ENCODE data around the gene CTAG1B.
"Not testable (repeated sequence)": the region's sequence is repeated elsewhere in the genome, so short reads cannot be mapped to it uniquely, and the experiment has no call there.

GRCh38 chrX:154607976-154608375 is 11.1 kb downstream of the CTAG1B start:
- not testable (repeated sequence) for TF ChIP-seq CTCF (IDR thresholded peaks at IDR 0.05; ENCODE audit: borderline replicate concordance, extremely low read depth, low read length, poor library complexity, severe bottlenecking); EZH2 (IDR thresholded peaks at IDR 0.05; ENCODE audit: borderline replicate concordance, low read depth, low read length, severe bottlenecking)
